Measurements from ENCODE around the gene RHOU.

- TF ChIP-seq CTCF (IDR thresholded peaks at IDR 0.05): no peak
- no peak for TF ChIP-seq POLR2A (IDR thresholded peaks at IDR 0.05)
These were observed 10.1 kb upstream of the RHOU start for GRCh38 chr1:228725178-228725577.
